Natural killer cell (primary cell): ENCODE data around the gene HOXA7. TPM values are rescaled to one million over a fixed set of nuclear protein-coding genes. Genes with fewer than 3 reads are reported as not detected.

Source experiments
- ATAC-seq, 3 donors: fragments of 150-1000 bp in 2 of 3; fragments of 200-7000 bp in 1 of 3; cut with Tn5 transposase; 1 replicate in 1 of 3; 2 replicates in 2 of 3; pipeline ENCODE4 v1.10.0; 2021; ENCODE audit warnings: mild to moderate bottlenecking in 2 of 3, moderate library complexity in 2 of 3
- DNase-seq, 2 donors: peaks; one replicate each; pipeline versions ENCODE4 v3.0.0 to v3.0.0-alpha.2; 2013 to 2021; ENCODE audit warnings: mixed read lengths in 1 of 2
- H3K27ac ChIP-seq: one replicate; pipeline ENCODE4 v1.5.1; 2013; ENCODE audit warnings: mild to moderate bottlenecking, low read length
- H3K27me3 ChIP-seq: one replicate; pipeline ENCODE4 v1.6.1; 2013; ENCODE audit warnings: low read length; ENCODE audit not compliant: control insufficient read depth, insufficient read depth
- H3K36me3 ChIP-seq: one replicate; pipeline ENCODE4 v1.6.1; 2013; ENCODE audit warnings: low read length; ENCODE audit not compliant: control insufficient read depth, insufficient read depth
- H3K4me1 ChIP-seq: one replicate; pipeline ENCODE4 v1.6.1; 2013; ENCODE audit warnings: low read length; ENCODE audit not compliant: control insufficient read depth, insufficient read depth
- H3K4me3 ChIP-seq: one replicate; pipeline ENCODE4 v1.5.1; 2013; ENCODE audit warnings: low read length
- H3K9me3 ChIP-seq: one replicate; pipeline ENCODE4 v1.6.1; 2013; ENCODE audit warnings: low read length; ENCODE audit not compliant: control insufficient read depth, insufficient read depth
- H3K27ac Mint-ChIP-seq, 2 donors: one replicate each; pipeline ENCODE4 v1.8.0; 2022; ENCODE audit warnings: mild to moderate bottlenecking in 2 of 2, mixed read lengths in 2 of 2, moderate library complexity in 1 of 2
- H3K27me3 Mint-ChIP-seq, 2 donors: one replicate each; pipeline ENCODE4 v1.8.0; 2022; ENCODE audit warnings: low read depth in 2 of 2, mixed read lengths in 2 of 2
- H3K36me3 Mint-ChIP-seq: one replicate; pipeline ENCODE4 v1.8.0; 2022; ENCODE audit warnings: mixed read lengths
- H3K4me1 Mint-ChIP-seq, 2 donors: one replicate each; pipeline ENCODE4 v1.8.0; 2022; ENCODE audit warnings: mixed read lengths in 2 of 2
- H3K4me3 Mint-ChIP-seq: one replicate; pipeline ENCODE4 v1.8.0; 2022; ENCODE audit warnings: mild to moderate bottlenecking, moderate library complexity, mixed read lengths
- H3K9me3 Mint-ChIP-seq, 2 donors: one replicate each; pipeline ENCODE4 v1.8.0; 2022; ENCODE audit warnings: mixed read lengths in 2 of 2
- WGBS: methylation state at CpG from one replicate; pipeline ENCODE4 v1.1.7; 2013; ENCODE audit warnings: missing lambda C conversion rate; ENCODE audit not compliant: insufficient coverage; 5-methylcytosine and 5-hydroxymethylcytosine counted together
- intact Hi-C: fragments of 100-400 bp; cut with micrococcal nuclease; formaldehyde crosslinking; loops from one replicate; pipeline ENCODE4 v1.14.2; 2022
- total RNA-seq, 4 donors: library from RNA; stranded (reverse); fragments of 120-200 nt in 1 of 4; gene quantifications; one replicate each; pipeline versions ENCODE4 v1.2.3 to v1.2.4, GENCODE V29; 2013 to 2022
- TF ChIP-seq, protein P1 (sequence below): fragments of 200-600 bp; IDR thresholded peaks from one replicate; pipeline ENCODE4 v1.8.0; 2022; ENCODE audit warnings: antibody characterized with exemption

The HOXA7 gene
- total RNA-seq, 3 donors from 2014 or later (not counting 1 experiment from before 2014, with no cell fraction given), result not detected

GRCh38 chr7:27140126-27140857 lies 16.2 kb downstream of the HOXA7 start:
- intact Hi-C loops, result no loop called here
- Mint-ChIP-seq H3K9me3 (no peaks in the 10 kb centered on the region), H3K27me3 (peaks cover 36 to 56% of the 10 kb centered on the region in 2 donors), H3K4me3 (no peak overlapping the region), H3K36me3 (no peaks in the 10 kb centered on the region), H3K4me1 (peaks cover 0 to 10% of the 10 kb centered on the region in 2 donors), H3K27ac (no peak overlapping the region)
- ATAC-seq, result no peak
- Histone ChIP-seq H3K27ac (no peak overlapping the region), H3K36me3 (no peaks in the 10 kb centered on the region), H3K4me1 (peaks cover 3% of the 10 kb centered on the region), H3K4me3 (no peak overlapping the region), H3K9me3 (no peaks in the 10 kb centered on the region), H3K27me3 (peaks cover 9% of the 10 kb centered on the region)
- 95% methylated on average over 15 of the region's 15 CpGs for WGBS
- no peak for DNase-seq
- TF ChIP-seq, protein P1, sequence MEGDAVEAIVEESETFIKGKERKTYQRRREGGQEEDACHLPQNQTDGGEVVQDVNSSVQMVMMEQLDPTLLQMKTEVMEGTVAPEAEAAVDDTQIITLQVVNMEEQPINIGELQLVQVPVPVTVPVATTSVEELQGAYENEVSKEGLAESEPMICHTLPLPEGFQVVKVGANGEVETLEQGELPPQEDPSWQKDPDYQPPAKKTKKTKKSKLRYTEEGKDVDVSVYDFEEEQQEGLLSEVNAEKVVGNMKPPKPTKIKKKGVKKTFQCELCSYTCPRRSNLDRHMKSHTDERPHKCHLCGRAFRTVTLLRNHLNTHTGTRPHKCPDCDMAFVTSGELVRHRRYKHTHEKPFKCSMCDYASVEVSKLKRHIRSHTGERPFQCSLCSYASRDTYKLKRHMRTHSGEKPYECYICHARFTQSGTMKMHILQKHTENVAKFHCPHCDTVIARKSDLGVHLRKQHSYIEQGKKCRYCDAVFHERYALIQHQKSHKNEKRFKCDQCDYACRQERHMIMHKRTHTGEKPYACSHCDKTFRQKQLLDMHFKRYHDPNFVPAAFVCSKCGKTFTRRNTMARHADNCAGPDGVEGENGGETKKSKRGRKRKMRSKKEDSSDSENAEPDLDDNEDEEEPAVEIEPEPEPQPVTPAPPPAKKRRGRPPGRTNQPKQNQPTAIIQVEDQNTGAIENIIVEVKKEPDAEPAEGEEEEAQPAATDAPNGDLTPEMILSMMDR, result no peak

DNA sequence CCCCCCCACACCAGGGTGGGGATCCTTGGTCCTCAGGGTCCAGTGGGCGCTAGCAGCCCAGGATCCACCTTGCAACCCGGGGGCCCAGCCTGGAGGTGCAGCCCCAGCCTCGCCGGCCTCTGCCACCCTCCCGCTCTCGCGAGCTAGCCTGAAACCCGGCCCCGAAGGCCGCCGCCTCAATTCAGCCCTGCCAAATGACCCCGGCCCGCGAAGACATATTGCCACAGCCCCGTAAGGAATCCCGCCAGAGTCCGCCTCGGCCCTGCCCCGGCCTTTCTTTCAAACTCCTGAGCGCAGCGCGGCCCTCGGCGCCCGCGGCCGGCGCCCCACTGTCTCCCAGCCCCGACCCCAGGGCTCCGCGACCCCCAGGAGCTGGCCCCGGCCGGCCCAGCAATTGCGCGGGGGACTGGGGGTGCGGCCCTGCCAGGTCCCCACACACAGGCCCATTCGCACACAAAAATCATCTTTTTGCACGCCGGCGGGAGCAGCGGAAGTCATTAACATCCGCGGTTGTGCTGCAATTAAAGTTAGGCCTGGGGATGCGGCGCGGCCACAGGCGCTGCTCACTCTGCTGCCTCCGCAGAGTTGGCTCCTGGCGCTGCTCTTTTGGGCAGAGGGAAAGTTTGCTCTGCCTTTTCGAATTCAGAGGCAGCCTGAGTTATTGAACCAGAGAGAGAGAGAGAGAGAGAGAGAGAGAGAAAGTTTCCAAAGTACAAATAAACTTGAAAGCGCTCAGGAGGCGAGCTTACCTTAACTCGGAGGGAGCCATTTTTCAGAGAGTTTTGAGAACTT lies 16.9 kb downstream of the HOXA7 start:
- Mint-ChIP-seq H3K36me3 (no peaks in the 10 kb centered on the region), H3K27ac (no peak overlapping the region), H3K27me3 (peaks cover 37 to 59% of the 10 kb centered on the region in 2 donors), H3K4me3 (no peak overlapping the region), H3K4me1 (peaks cover 0 to 10% of the 10 kb centered on the region in 2 donors), H3K9me3 (no peaks in the 10 kb centered on the region)
- H3K9me3 ChIP-seq, result no peaks in the 10 kb centered on the region
- no peaks in the 10 kb centered on the region for H3K36me3 ChIP-seq
- intact Hi-C loops, result no loop called here
- H3K27me3 ChIP-seq, result peaks cover 9% of the 10 kb centered on the region
- no peak for DNase-seq
- ATAC-seq, result no peak
- TF ChIP-seq, protein P1, result no peak
- no peak overlapping the region for H3K27ac ChIP-seq
- 96% methylated on average over 53 of the region's 53 CpGs for WGBS
- no peak overlapping the region for H3K4me3 ChIP-seq
- H3K4me1 ChIP-seq, result peaks cover 3% of the 10 kb centered on the region

GRCh38 chr7:27138985-27139333 lies 17.5 kb downstream of the HOXA7 start:
- no peak for ATAC-seq
- H3K4me3 ChIP-seq, result no peak overlapping the region
- peaks cover 7% of the 10 kb centered on the region for H3K27me3 ChIP-seq
- no peak for DNase-seq
- intact Hi-C loops, result no loop called here
- peaks cover 2% of the 10 kb centered on the region for H3K4me1 ChIP-seq
- Mint-ChIP-seq H3K9me3 (no peaks in the 10 kb centered on the region), H3K36me3 (no peaks in the 10 kb centered on the region), H3K4me1 (peaks cover 0 to 10% of the 10 kb centered on the region in 2 donors), H3K4me3 (no peak overlapping the region), H3K27ac (no peak overlapping the region), H3K27me3 (peaks cover 41 to 65% of the 10 kb centered on the region in 2 donors)
- WGBS, result 96% methylated on average over 11 of the region's 11 CpGs
- H3K27ac ChIP-seq, result no peak overlapping the region
- H3K36me3 ChIP-seq, result no peaks in the 10 kb centered on the region
- H3K9me3 ChIP-seq, result no peaks in the 10 kb centered on the region
- TF ChIP-seq, protein P1, result no peak
